Caco-2 (cell line): ENCODE results near the gene ECPAS. TPM values are rescaled to one million over a fixed set of nuclear protein-coding genes. Genes with fewer than 3 reads are reported as not detected.

Experiments used
- BruUV-seq: library from RNA; stranded (reverse); fragments of 400-500 nt; replicated peaks from 2 replicates; lab custom pipeline; 2021; lab: Mats Ljungman, UMichigan
- CTCF ChIA-PET: fragments of 300-600 bp; sonication (Branson Sonifier 250); formaldehyde crosslinking; loops from one replicate; lab custom pipeline; 2022; ENCODE audit warnings: antibody characterized with exemption; lab: Charles Lee
- POLR2A ChIA-PET: fragments of 300-600 bp; sonication (Branson Sonifier 250); formaldehyde crosslinking; loops from one replicate; lab custom pipeline; 2022; ENCODE audit warnings: antibody characterized with exemption; lab: Charles Lee
- DNase-seq, 2 experiments: peaks; one replicate each; pipeline versions ENCODE4 v3.0.0 to v3.0.0-alpha.2; 2020 to 2022
- H3K27me3 ChIP-seq: replicated peaks from 2 replicates; pipeline ENCODE4 v1.6.0; 2011; ENCODE audit warnings: low read length; ENCODE audit not compliant: control insufficient read depth, insufficient read depth
- H3K36me3 ChIP-seq: 2 replicates; pipeline ENCODE4 v1.5.1; 2011; ENCODE audit warnings: low read length; ENCODE audit not compliant: control insufficient read depth, insufficient read depth
- H3K4me1 ChIP-seq: fragments of 250-450 bp; sonication (Bioruptor Pico); 2 replicates; pipeline ENCODE4 v1.5.1; 2020; ENCODE audit warnings: mild to moderate bottlenecking
- H3K4me3 ChIP-seq: 2 replicates; pipeline ENCODE4 v1.5.1; 2011; ENCODE audit warnings: low read depth, mild to moderate bottlenecking, control low read depth, low read length
- H3K9me3 ChIP-seq: fragments of 250-450 bp; sonication (Bioruptor Pico); 2 replicates; pipeline ENCODE4 v1.5.1; 2020; ENCODE audit warnings: mild to moderate bottlenecking, moderate library complexity
- H3K27ac Mint-ChIP-seq: one replicate; pipeline ENCODE4 v1.8.0; 2022; ENCODE audit warnings: mixed read lengths; ENCODE audit not compliant: unreplicated experiment
- H3K27me3 Mint-ChIP-seq: one replicate; pipeline ENCODE4 v1.8.0; 2022; ENCODE audit warnings: mixed read lengths; ENCODE audit not compliant: insufficient read depth, unreplicated experiment
- H3K36me3 Mint-ChIP-seq: one replicate; pipeline ENCODE4 v1.8.0; 2022; ENCODE audit warnings: mild to moderate bottlenecking, mixed read lengths; ENCODE audit not compliant: insufficient read depth, unreplicated experiment
- H3K4me1 Mint-ChIP-seq: one replicate; pipeline ENCODE4 v1.8.0; 2022; ENCODE audit warnings: low read depth, mixed read lengths; ENCODE audit not compliant: unreplicated experiment
- H3K4me3 Mint-ChIP-seq: one replicate; pipeline ENCODE4 v1.8.0; 2022; ENCODE audit warnings: mild to moderate bottlenecking, moderate library complexity, mixed read lengths; ENCODE audit not compliant: unreplicated experiment
- H3K9me3 Mint-ChIP-seq: one replicate; pipeline ENCODE4 v1.8.0; 2022; ENCODE audit warnings: mixed read lengths; ENCODE audit not compliant: unreplicated experiment
- CTCF ChIP-seq, 2 experiments: fragments of 200-600 bp in 1 of 2; IDR thresholded peaks; 1 replicate in 1 of 2; 2 replicates in 1 of 2; pipeline versions ENCODE4 v1.5.1 to v1.8.0; 2011 to 2022; ENCODE audit warnings: antibody characterized with exemption in 1 of 2, control low read depth in 1 of 2, inconsistent platforms in 1 of 2, low read depth in 1 of 2, low read length in 1 of 2, mild to moderate bottlenecking in 1 of 2, moderate library complexity in 1 of 2; ENCODE audit not compliant: insufficient read depth in 1 of 2, severe bottlenecking in 1 of 2, unreplicated experiment in 1 of 2
- intact Hi-C: fragments of 100-400 bp; cut with micrococcal nuclease; formaldehyde crosslinking; loops from one replicate; pipeline ENCODE4 v1.10.0; 2022; ENCODE audit not compliant: unreplicated experiment
- total RNA-seq: library from RNA; stranded (reverse); gene quantifications from 2 replicates; pipeline ENCODE4 v1.2.3, GENCODE V29; 2022

Gene ECPAS
- total RNA-seq, 1 experiment from 2014 or later = 77.0 TPM

GRCh38 chr9:111356481-111357244, 127.5 kb downstream of the ECPAS start:
- intact Hi-C loops = no loop called here
- H3K27me3 ChIP-seq = no peaks in the 10 kb centered on the region
- ChIA-PET CTCF (no interaction called here), POLR2A (no interaction called here)
- Mint-ChIP-seq H3K27ac (no peak overlapping the region), H3K4me1 (peaks cover 7% of the 10 kb centered on the region), H3K9me3 (no peaks in the 10 kb centered on the region), H3K4me3 (no peak overlapping the region), H3K36me3 (peaks cover 28% of the 10 kb centered on the region), H3K27me3 (no peaks in the 10 kb centered on the region)
- BruUV-seq = no TSS peak
- DNase-seq = no peak
- H3K4me1 ChIP-seq = peaks cover 6% of the 10 kb centered on the region; the same call in 1 of the 2 replicates
- H3K4me3 ChIP-seq = no peak overlapping the region
- no peak for TF ChIP-seq CTCF (IDR thresholded peaks at IDR 0.05; ENCODE audit: insufficient read depth in 1 of 2, low read depth in 1 of 2, low read length in 1 of 2, severe bottlenecking in 1 of 2, unreplicated experiment in 1 of 2)
- H3K36me3 ChIP-seq = no peaks in the 10 kb centered on the region
- H3K9me3 ChIP-seq = no peaks in the 10 kb centered on the region

GRCh38 chr9:111352545-111352944, 131.6 kb downstream of the ECPAS start:
- no peak for TF ChIP-seq CTCF (IDR thresholded peaks at IDR 0.05; ENCODE audit: insufficient read depth in 1 of 2, low read depth in 1 of 2, low read length in 1 of 2, severe bottlenecking in 1 of 2, unreplicated experiment in 1 of 2)
- H3K4me1 Mint-ChIP-seq = peaks cover 30% of the 10 kb centered on the region
- CTCF ChIA-PET = no interaction called here
- DNase-seq = no peak
- no peaks in the 10 kb centered on the region for H3K9me3 ChIP-seq
- H3K27me3 ChIP-seq = no peaks in the 10 kb centered on the region
- no TSS peak for BruUV-seq
- H3K9me3 Mint-ChIP-seq = no peaks in the 10 kb centered on the region
- no peak overlapping the region for H3K4me3 ChIP-seq
- no peak overlapping the region for H3K27ac Mint-ChIP-seq
- POLR2A ChIA-PET = no interaction called here
- H3K4me3 Mint-ChIP-seq = no peak overlapping the region
- no peaks in the 10 kb centered on the region for H3K27me3 Mint-ChIP-seq
- intact Hi-C loops = no loop called here
- H3K36me3 Mint-ChIP-seq = no peaks in the 10 kb centered on the region
- H3K36me3 ChIP-seq = no peaks in the 10 kb centered on the region
- H3K4me1 ChIP-seq = peaks cover 29% of the 10 kb centered on the region

GRCh38 chr9:111350556-111350955, 133.6 kb downstream of the ECPAS start:
- H3K36me3 ChIP-seq = no peaks in the 10 kb centered on the region
- H3K4me1 Mint-ChIP-seq = peaks cover 30% of the 10 kb centered on the region
- H3K4me3 ChIP-seq = no peak overlapping the region
- no peak for TF ChIP-seq CTCF (IDR thresholded peaks at IDR 0.05; ENCODE audit: insufficient read depth in 1 of 2, low read depth in 1 of 2, low read length in 1 of 2, severe bottlenecking in 1 of 2, unreplicated experiment in 1 of 2)
- peaks cover 29% of the 10 kb centered on the region for H3K4me1 ChIP-seq
- H3K27me3 ChIP-seq = no peaks in the 10 kb centered on the region
- ChIA-PET POLR2A (no interaction called here), CTCF (no interaction called here)
- H3K27me3 Mint-ChIP-seq = no peaks in the 10 kb centered on the region
- no peak for DNase-seq
- BruUV-seq = no TSS peak
- no peaks in the 10 kb centered on the region for H3K9me3 ChIP-seq
- intact Hi-C loops = no loop called here
- H3K27ac Mint-ChIP-seq = no peak overlapping the region
- H3K9me3 Mint-ChIP-seq = no peaks in the 10 kb centered on the region
- peaks cover 4% of the 10 kb centered on the region for H3K36me3 Mint-ChIP-seq
- no peak overlapping the region for H3K4me3 Mint-ChIP-seq
